SU-DHL-6 (cell line): ENCODE measurements around the gene RNF150.
"Not testable (repeated sequence)": the region's sequence is repeated elsewhere in the genome, so short reads cannot be mapped to it uniquely, and the experiment has no call there.

Experiments
- H2AFZ ChIP-seq: fragments of 200-600 bp; sonication (generic); 2 replicates; pipeline ENCODE4 v1.6.1; 2014; ENCODE audit warnings: low read depth, mild to moderate bottlenecking, moderate library complexity, mixed read lengths, antibody characterized with exemption, low read length; ENCODE audit not compliant: severe bottlenecking
- H3F3A ChIP-seq: fragments of 200-600 bp; shearing (Covaris generic); 2 replicates; pipeline ENCODE4 v1.6.0; 2016; ENCODE audit warnings: antibody characterized with exemption, mild to moderate bottlenecking; ENCODE audit not compliant: insufficient read depth
- H3K27ac ChIP-seq: fragments of 200-600 bp; sonication (generic); 2 replicates; pipeline ENCODE4 v1.5.1; 2016; ENCODE audit warnings: low read depth, mild to moderate bottlenecking, low read length, moderate library complexity, mixed read lengths
- H3K27me3 ChIP-seq: fragments of 200-600 bp; sonication (generic), shearing (Covaris generic); 2 replicates; pipeline ENCODE4 v1.6.0; 2014; ENCODE audit warnings: mild to moderate bottlenecking, low read length
- H3K36me3 ChIP-seq: fragments of 200-600 bp; sonication (generic); 2 replicates; pipeline ENCODE4 v1.6.1; 2014; ENCODE audit warnings: mild to moderate bottlenecking, low read length, mixed read lengths
- H3K4me2 ChIP-seq: fragments of 300-600, 200-600 bp; shearing (Covaris generic), sonication (generic); 2 replicates; pipeline ENCODE4 v1.6.0; 2014; ENCODE audit warnings: low read length, low read depth, mild to moderate bottlenecking; ENCODE audit not compliant: poor library complexity, severe bottlenecking
- H3K4me3 ChIP-seq: fragments of 200-600 bp; sonication (generic); 2 replicates; pipeline ENCODE4 v1.5.1; 2014; ENCODE audit warnings: antibody characterized with exemption, low read length, mild to moderate bottlenecking, mixed read lengths; ENCODE audit not compliant: insufficient read depth, poor library complexity, severe bottlenecking
- H3K79me2 ChIP-seq: fragments of 200-600 bp; sonication (generic); 2 replicates; pipeline ENCODE4 v1.6.1; 2014; ENCODE audit warnings: mild to moderate bottlenecking, low read length, moderate library complexity; ENCODE audit not compliant: insufficient read depth
- H3K9ac ChIP-seq: fragments of 200-600 bp; sonication (generic); 2 replicates; pipeline ENCODE4 v1.7.0; 2014; ENCODE audit warnings: mild to moderate bottlenecking, low read length
- H3K9me2 ChIP-seq: fragments of 200-600 bp; sonication (generic); replicated peaks from 2 replicates; pipeline ENCODE4 v1.6.1; 2014; ENCODE audit warnings: low read length; ENCODE audit not compliant: insufficient read depth
- H3K9me3 ChIP-seq: fragments of 200-600 bp; sonication (generic); 2 replicates; pipeline ENCODE4 v1.6.1; 2014; ENCODE audit warnings: low read length, mixed read lengths; ENCODE audit not compliant: insufficient read depth
- H4K20me1 ChIP-seq: fragments of 200-600 bp; sonication (generic); 2 replicates; pipeline ENCODE4 v1.6.1; 2014; ENCODE audit warnings: low read depth, mild to moderate bottlenecking, antibody characterized with exemption, low read length, moderate library complexity, mixed read lengths
- CTCF ChIP-seq: fragments of 200-600 bp; sonication (generic); IDR thresholded peaks from one replicate; pipeline ENCODE4 v1.5.1; 2017; ENCODE audit warnings: antibody characterized with exemption, mild to moderate bottlenecking, low read length, moderate library complexity; ENCODE audit not compliant: insufficient read depth, poor library complexity, severe bottlenecking
- EZH2phosphoT487 ChIP-seq: fragments of 200-600 bp; sonication (generic), shearing (Covaris generic); conservative IDR thresholded peaks from 2 replicates; pipeline ENCODE4 v1.6.1; 2018; ENCODE audit warnings: mild to moderate bottlenecking, antibody characterized with exemption, low read length, moderate library complexity, mixed read lengths

The RNF150 gene

GRCh38 chr4:141057582-141057981 lies 75.7 kb downstream of the RNF150 start:
- Histone ChIP-seq H3K27me3 (no peaks in the 10 kb centered on the region), H2AFZ (no peak overlapping the region), H3K4me3 (no peak overlapping the region), H4K20me1 (no peaks in the 10 kb centered on the region), H3F3A (no peaks in the 10 kb centered on the region), H3K9me2 (no peaks in the 10 kb centered on the region), H3K27ac (no peak overlapping the region), H3K9ac (no peak overlapping the region), H3K9me3 (no peaks in the 10 kb centered on the region), H3K4me2 (no peak overlapping the region), H3K36me3 (no peaks in the 10 kb centered on the region), H3K79me2 (no peaks in the 10 kb centered on the region)
- TF ChIP-seq CTCF (no peak), EZH2phosphoT487 (no peak)

- TF ChIP-seq EZH2phosphoT487 = no peak
- no peaks in the 10 kb centered on the region for H3K9me2 ChIP-seq
- no peaks in the 10 kb centered on the region for H3F3A ChIP-seq
- H4K20me1 ChIP-seq = no peaks in the 10 kb centered on the region
- H3K27ac ChIP-seq = no peak overlapping the region
- no peaks in the 10 kb centered on the region for H3K27me3 ChIP-seq
- H3K9me3 ChIP-seq = no peaks in the 10 kb centered on the region
- no peak overlapping the region for H3K9ac ChIP-seq
- no peaks in the 10 kb centered on the region for H3K36me3 ChIP-seq
- no peaks in the 10 kb centered on the region for H3K79me2 ChIP-seq
- no peak overlapping the region for H2AFZ ChIP-seq
- no peak overlapping the region for H3K4me2 ChIP-seq
- H3K4me3 ChIP-seq = no peak overlapping the region
Observed at GRCh38 chr4:141056473-141056872, 76.8 kb downstream of the RNF150 start.

- Histone ChIP-seq H3K4me2 (no peak overlapping the region), H3K4me3 (no peak overlapping the region), H3K36me3 (no peaks in the 10 kb centered on the region), H2AFZ (no peak overlapping the region), H3K9me2 (no peaks in the 10 kb centered on the region), H3K27ac (no peak overlapping the region), H4K20me1 (no peaks in the 10 kb centered on the region), H3K9ac (no peak overlapping the region), H3F3A (no peaks in the 10 kb centered on the region), H3K79me2 (no peaks in the 10 kb centered on the region), H3K9me3 (no peaks in the 10 kb centered on the region), H3K27me3 (no peaks in the 10 kb centered on the region)
- TF ChIP-seq EZH2phosphoT487 (no peak), CTCF (no peak)
Observed at GRCh38 chr4:141054446-141054845, 78.8 kb downstream of the RNF150 start.

- H3K79me2 ChIP-seq, H3K27me3 ChIP-seq, H3K4me2 ChIP-seq, H3K27ac ChIP-seq, H3K9me3 ChIP-seq, H3K9ac ChIP-seq, H3F3A ChIP-seq, H3K36me3 ChIP-seq, H3K4me3 ChIP-seq, H3K9me2 ChIP-seq, H2AFZ ChIP-seq, H4K20me1 ChIP-seq: not testable (repeated sequence)
Observed at GRCh38 chr4:141050999-141051398, 82.3 kb downstream of the RNF150 start.
